ENCODE results near the gene CLIP4.

The CLIP4 gene

GRCh38 chr2:29166242-29167039, 51.2 kb downstream of the CLIP4 start:
- no peak overlapping the region for H3K27ac ChIP-seq
- POLR2A ChIA-PET (ENCODE audit: low non-redundant PET): no interaction called here
- no peak for DNase-seq (ENCODE audit: low spot score)
- no peak for TF ChIP-seq CTCF (conservative IDR thresholded peaks at IDR 0.05; ENCODE audit: low read depth)
- CTCF ChIA-PET: no interaction called here

GRCh38 chr2:29174937-29175336, 59.7 kb downstream of the CLIP4 start:
- ChIA-PET POLR2A (ENCODE audit: low non-redundant PET) (no interaction called here), CTCF (interaction anchor here (0.6 kb wide), 2 partner anchors 11 to 168 kb away, joined by 3 to 4 read pairs; no protein-coding TSS in a partner anchor)
- H3K27ac ChIP-seq: no peak overlapping the region
- DNase-seq (ENCODE audit: low spot score): no peak
- no peak for TF ChIP-seq CTCF (conservative IDR thresholded peaks at IDR 0.05; ENCODE audit: low read depth)

- POLR2A ChIA-PET (ENCODE audit: low non-redundant PET): no interaction called here
- TF ChIP-seq CTCF (conservative IDR thresholded peaks at IDR 0.05; ENCODE audit: low read depth): no peak
- CTCF ChIA-PET: interaction anchor here (0.6 kb wide), 1 partner anchor 168 kb away, joined by 4 read pairs; no protein-coding TSS in a partner anchor
- no peak overlapping the region for H3K27ac ChIP-seq
- no peak for DNase-seq (ENCODE audit: low spot score)
These were observed 60.1 kb downstream of the CLIP4 start for GRCh38 chr2:29175338-29175737.

GRCh38 chr2:29182334-29182733, 67.1 kb downstream of the CLIP4 start:
- DNase-seq (ENCODE audit: low spot score): no peak
- CTCF ChIA-PET: interaction anchor here (0.7 kb wide), 1 partner anchor 8 kb away, joined by 3 read pairs; no protein-coding TSS in a partner anchor
- no peak overlapping the region for H3K27ac ChIP-seq
- TF ChIP-seq CTCF (conservative IDR thresholded peaks at IDR 0.05; ENCODE audit: low read depth): no peak
- POLR2A ChIA-PET (ENCODE audit: low non-redundant PET): no interaction called here

- H3K27ac ChIP-seq: no peak overlapping the region
- no peak for DNase-seq (ENCODE audit: low spot score)
- no peak for TF ChIP-seq CTCF (conservative IDR thresholded peaks at IDR 0.05; ENCODE audit: low read depth)
- ChIA-PET POLR2A (ENCODE audit: low non-redundant PET) (no interaction called here), CTCF (no interaction called here)
These were observed 67.7 kb downstream of the CLIP4 start for GRCh38 chr2:29182920-29183319.

GRCh38 chr2:29184531-29184930, 69.3 kb downstream of the CLIP4 start:
- DNase-seq (ENCODE audit: low spot score): no peak
- TF ChIP-seq CTCF (conservative IDR thresholded peaks at IDR 0.05; ENCODE audit: low read depth): no peak
- H3K27ac ChIP-seq: no peak overlapping the region
- ChIA-PET POLR2A (ENCODE audit: low non-redundant PET) (no interaction called here), CTCF (no interaction called here)

All from RWPE1 (cell line).